Stomach (tissue), 9 donors: ENCODE data around the gene PRDM16. TPM values are rescaled to one million over a fixed set of nuclear protein-coding genes. Genes with fewer than 3 reads are reported as not detected.

ENCODE experiments used
- DNase-seq, 2 donors: peaks; one replicate each; pipeline versions ENCODE4 v3.0.0 to v3.0.0-alpha.2; 2013 to 2019
- H3K27ac ChIP-seq, 5 donors: fragments of 200-600 bp in 4 of 5; sonication (generic) in 4 of 5; one replicate each; pipeline ENCODE4 v1.5.1; 2013 to 2019; ENCODE audit warnings: mild to moderate bottlenecking in 1 of 5, moderate library complexity in 1 of 5
- H3K27me3 ChIP-seq, 3 donors: fragments of 200-600 bp; sonication (generic); one replicate each; pipeline ENCODE4 v1.5.1; 2017 to 2019; ENCODE audit warnings: mixed run types in 1 of 3
- H3K36me3 ChIP-seq, 4 donors: fragments of 200-600 bp; sonication (generic); 1 replicate in 3 of 4; 2 replicates in 1 of 4; pipeline ENCODE4 v1.5.1; 2016 to 2019
- H3K4me1 ChIP-seq, 4 donors: fragments of 200-600 bp; sonication (generic); one replicate each; pipeline ENCODE4 v1.5.1; 2016 to 2019
- H3K4me3 ChIP-seq, 4 donors: fragments of 200-600 bp; sonication (generic) in 3 of 4; one replicate each; pipeline ENCODE4 v1.5.1; 2016 to 2019; ENCODE audit warnings: mild to moderate bottlenecking in 1 of 4
- H3K9me3 ChIP-seq, 4 donors: fragments of 200-600 bp; sonication (generic); one replicate each; pipeline ENCODE4 v1.5.1; 2016 to 2019
- CTCF ChIP-seq, 7 experiments: fragments of 450-650 bp in 4 of 7; fragments of 200-600 bp in 3 of 7; sonication (generic) in 3 of 7; IDR thresholded peaks; one replicate each; pipeline ENCODE4 v1.5.1; 2016 to 2019; ENCODE audit warnings: antibody characterized with exemption in 7 of 7, control low read depth in 2 of 7, mild to moderate bottlenecking in 1 of 7
- EP300 ChIP-seq: sonication (generic); formaldehyde crosslinking; IDR thresholded peaks from one replicate; pipeline ENCODE4 v1.6.1; 2017; ENCODE audit warnings: antibody characterized with exemption
- POLR2A ChIP-seq, 4 donors: fragments of 450-650 bp; IDR thresholded peaks; one replicate each; pipeline ENCODE4 v1.6.1; 2016; ENCODE audit warnings: antibody characterized with exemption in 4 of 4, control low read depth in 2 of 4, mild to moderate bottlenecking in 1 of 4, moderate library complexity in 1 of 4
- POLR2AphosphoS5 ChIP-seq, 3 donors: sonication (generic); formaldehyde crosslinking; IDR thresholded peaks; one replicate each; pipeline ENCODE4 v1.6.1; 2016; ENCODE audit warnings: antibody characterized with exemption in 3 of 3
- WGBS, 5 donors: extraction: QIAGEN DNeasy Blood & Tissue Kit in 3 of 5; methylation state at CpG; one replicate each; pipeline versions ENCODE4 v1.1.5 to v1.1.7; 2013 to 2018; 5-methylcytosine and 5-hydroxymethylcytosine counted together
- intact Hi-C: fragments of 100-400 bp; cut with DNase I; formaldehyde crosslinking; loops from one replicate; pipeline ENCODE4 v1.15.1; 2023; ENCODE audit warnings: low total_unique reads
- polyA plus RNA-seq, 3 donors: library from polyadenylated mRNA; stranded (reverse); fragments of 200-250 nt; gene quantifications; one replicate each; pipeline ENCODE4 v1.2.3, GENCODE V29; 2013
- total RNA-seq, 5 donors: library from RNA; depleted of rRNA; stranded (reverse); fragments of >200 nt; gene quantifications; one replicate each; pipeline versions ENCODE4 v1.1.0 to v1.2.3, GENCODE V29; 2014 to 2016
- donor health status: healthy with polysubstance abuse.
- donor health status: Bipolar disorder and iron deficiency.
- donor health status: healthy.

PRDM16 gene
- total and polyA plus RNA-seq, 8 donors: 0.29 to 222 (median 15.8) TPM

DNA sequence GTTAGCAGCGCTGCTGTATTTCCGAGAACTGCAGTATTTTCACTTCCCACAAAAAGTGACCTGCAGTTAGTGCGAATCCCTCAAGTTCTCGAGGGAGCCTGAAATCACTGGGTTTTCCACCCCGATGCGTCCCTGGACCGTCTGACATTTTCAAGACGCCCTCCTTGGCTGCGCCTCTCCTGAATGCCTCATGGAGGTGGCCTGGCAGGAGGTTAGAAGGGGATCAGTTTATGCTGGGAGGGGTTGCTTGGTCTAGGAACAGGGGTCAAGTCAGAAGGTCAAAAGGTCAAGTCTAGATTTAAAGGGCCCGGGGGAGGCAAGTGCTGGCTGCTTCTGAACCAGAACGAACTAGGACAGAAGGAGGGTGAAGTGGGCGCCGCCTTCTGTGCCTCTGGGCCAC, 176.8 kb downstream of the PRDM16 start:
- no peak for DNase-seq
- intact Hi-C loops: no loop called here
- TF ChIP-seq EP300 (no peak), POLR2A (IDR thresholded peaks at IDR 0.05) (no peak), POLR2AphosphoS5 (IDR thresholded peaks at IDR 0.05) (no peak), CTCF (IDR thresholded peaks at IDR 0.05) (no peak)
- Histone ChIP-seq H3K27me3 (peaks cover 0 to 81% (median 5%) of the 10 kb centered on the region in 3 donors), H3K27ac (peak overlapping the region in 1 of 5 donors; percentile 32), H3K4me1 (peaks cover 30 to 86% (median 51%) of the 10 kb centered on the region in 4 donors), H3K36me3 (no peaks in the 10 kb centered on the region), H3K4me3 (no peak overlapping the region), H3K9me3 (no peaks in the 10 kb centered on the region)
- 76 to 86% (median 84%) methylated on average over 13 of the region's 13 CpGs for WGBS, 5 donors

DNA sequence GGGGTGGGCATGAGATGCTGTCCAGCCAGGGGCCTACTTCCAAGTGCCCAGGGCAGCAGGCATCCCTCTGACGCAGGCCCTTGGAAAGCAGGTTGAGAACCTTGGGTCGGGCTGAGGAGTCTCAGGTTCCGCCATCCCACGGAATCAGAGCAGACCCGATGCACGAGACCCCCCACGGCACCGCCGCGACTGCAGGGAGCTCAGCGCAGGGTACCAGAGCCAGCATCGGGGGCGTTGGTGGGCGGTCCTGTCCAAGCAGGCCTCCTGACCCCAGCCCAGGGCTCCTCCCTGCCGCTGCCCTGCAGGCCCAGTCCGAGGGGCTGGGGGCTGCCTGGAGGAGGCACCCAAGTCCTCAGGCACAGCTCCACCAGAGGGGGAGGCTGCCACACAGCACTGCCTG, 177.2 kb downstream of the PRDM16 start:
- intact Hi-C loops: no loop called here
- TF ChIP-seq POLR2AphosphoS5 (IDR thresholded peaks at IDR 0.05): no peak
- TF ChIP-seq POLR2A (IDR thresholded peaks at IDR 0.05): no peak
- no peak for TF ChIP-seq CTCF (IDR thresholded peaks at IDR 0.05)
- DNase-seq: no peak
- Histone ChIP-seq H3K27me3 (peaks cover 0 to 81% (median 5%) of the 10 kb centered on the region in 3 donors), H3K4me1 (peaks cover 30 to 86% (median 53%) of the 10 kb centered on the region in 4 donors), H3K4me3 (no peak overlapping the region), H3K36me3 (no peaks in the 10 kb centered on the region), H3K9me3 (no peaks in the 10 kb centered on the region), H3K27ac (no peak overlapping the region)
- WGBS, 5 donors: 82 to 96% (median 94%) methylated on average over 2 to 16 of the region's 16 CpGs

GRCh38 chr1:3247521-3248121, 178.6 kb downstream of the PRDM16 start:
- Histone ChIP-seq H3K9me3 (no peaks in the 10 kb centered on the region), H3K4me1 (peaks cover 30 to 91% (median 58%) of the 10 kb centered on the region in 4 donors), H3K27me3 (peaks cover 0 to 73% (median 5%) of the 10 kb centered on the region in 3 donors), H3K27ac (peak overlapping the region in 1 of 5 donors; percentile 6), H3K36me3 (no peaks in the 10 kb centered on the region), H3K4me3 (no peak overlapping the region)
- TF ChIP-seq CTCF (IDR thresholded peaks at IDR 0.05) (no peak), EP300 (no peak), POLR2A (IDR thresholded peaks at IDR 0.05) (no peak), POLR2AphosphoS5 (IDR thresholded peaks at IDR 0.05) (no peak)
- DNase-seq: peak in 1 of 2 donors; percentile 50
- WGBS, 5 donors: 45 to 58% (median 51%) methylated on average over 48 to 55 of the region's 55 CpGs
- intact Hi-C loops: no loop called here

GRCh38 chr1:3248155-3249141, 179.4 kb downstream of the PRDM16 start:
- Histone ChIP-seq H3K36me3 (no peaks in the 10 kb centered on the region), H3K9me3 (no peaks in the 10 kb centered on the region), H3K4me1 (peaks cover 30 to 84% (median 58%) of the 10 kb centered on the region in 4 donors), H3K27me3 (peaks cover 0 to 68% (median 5%) of the 10 kb centered on the region in 3 donors), H3K4me3 (no peak overlapping the region), H3K27ac (peak overlapping the region in 4 of 5 donors; percentile 18 to 63 (median 28))
- 35 to 48% (median 42%) methylated on average over 32 to 34 of the region's 34 CpGs for WGBS, 5 donors
- TF ChIP-seq POLR2A (IDR thresholded peaks at IDR 0.05) (no peak), POLR2AphosphoS5 (IDR thresholded peaks at IDR 0.05) (no peak), EP300 (no peak), CTCF (IDR thresholded peaks at IDR 0.05) (no peak)
- DNase-seq: no peak
- intact Hi-C loops: no loop called here
